HG03095 (cell line): ENCODE measurements around the gene STK16.
"Not testable (repeated sequence)": the region's sequence is repeated elsewhere in the genome, so short reads cannot be mapped to it uniquely, and the experiment has no call there.

Source experiments
- ATAC-seq: cut with Tn5 transposase; IDR thresholded peaks from one replicate; pipeline ENCODE4 v1.9.1; 2021; ENCODE audit warnings: moderate library complexity; ENCODE audit not compliant: unreplicated experiment

The STK16 gene

DNA sequence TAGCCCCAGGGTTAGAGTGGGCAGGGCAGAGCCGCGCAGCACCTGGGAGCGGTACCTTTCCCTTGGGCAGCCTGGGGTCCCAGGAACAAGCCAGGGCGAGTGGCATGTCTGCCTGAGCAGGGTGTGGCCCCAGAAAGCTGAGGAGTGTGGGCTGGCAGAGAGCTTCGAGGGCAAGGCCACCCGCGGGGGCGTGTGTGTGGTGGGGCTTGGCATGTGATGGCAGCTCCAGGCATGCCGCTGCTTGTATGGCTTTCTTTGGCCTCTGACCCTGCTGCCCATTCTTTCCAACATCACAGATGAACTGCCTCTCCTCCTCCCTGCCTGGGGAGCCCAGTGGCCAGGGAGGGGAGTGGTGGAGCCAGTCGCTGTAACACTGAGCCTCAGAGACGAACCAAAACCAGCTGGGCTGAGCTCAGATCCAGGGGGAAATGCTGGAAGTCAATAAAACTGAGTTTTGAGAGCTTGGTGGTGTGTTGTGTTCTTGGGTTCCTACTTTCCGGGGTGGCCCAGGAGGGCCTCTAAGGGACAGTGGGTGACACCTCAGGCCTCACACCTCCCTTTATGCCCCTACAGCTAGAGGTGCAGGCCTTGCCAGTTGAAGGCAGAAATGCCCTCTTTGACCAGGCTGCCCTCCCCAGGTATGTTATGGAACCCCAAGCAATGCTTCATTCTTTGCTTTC, 41.3 kb downstream of the STK16 start:
- no peak for ATAC-seq

DNA sequence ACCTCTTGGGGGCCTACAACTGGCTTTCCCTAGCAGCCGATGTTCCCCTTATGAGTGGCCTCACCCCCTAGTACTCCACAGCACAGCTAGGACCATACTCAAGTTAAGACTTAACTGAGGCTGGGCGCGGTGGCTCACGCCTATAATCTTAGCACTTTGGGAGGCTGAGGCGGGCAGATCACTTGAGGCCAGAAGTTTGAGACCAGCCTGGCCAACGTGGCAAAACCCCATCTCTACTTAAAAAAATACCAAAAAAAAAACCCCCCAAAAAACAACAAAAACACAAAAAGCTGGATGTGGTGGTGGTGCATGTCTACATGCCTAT, 41.8 kb downstream of the STK16 start:
- not testable (repeated sequence) for ATAC-seq

DNA sequence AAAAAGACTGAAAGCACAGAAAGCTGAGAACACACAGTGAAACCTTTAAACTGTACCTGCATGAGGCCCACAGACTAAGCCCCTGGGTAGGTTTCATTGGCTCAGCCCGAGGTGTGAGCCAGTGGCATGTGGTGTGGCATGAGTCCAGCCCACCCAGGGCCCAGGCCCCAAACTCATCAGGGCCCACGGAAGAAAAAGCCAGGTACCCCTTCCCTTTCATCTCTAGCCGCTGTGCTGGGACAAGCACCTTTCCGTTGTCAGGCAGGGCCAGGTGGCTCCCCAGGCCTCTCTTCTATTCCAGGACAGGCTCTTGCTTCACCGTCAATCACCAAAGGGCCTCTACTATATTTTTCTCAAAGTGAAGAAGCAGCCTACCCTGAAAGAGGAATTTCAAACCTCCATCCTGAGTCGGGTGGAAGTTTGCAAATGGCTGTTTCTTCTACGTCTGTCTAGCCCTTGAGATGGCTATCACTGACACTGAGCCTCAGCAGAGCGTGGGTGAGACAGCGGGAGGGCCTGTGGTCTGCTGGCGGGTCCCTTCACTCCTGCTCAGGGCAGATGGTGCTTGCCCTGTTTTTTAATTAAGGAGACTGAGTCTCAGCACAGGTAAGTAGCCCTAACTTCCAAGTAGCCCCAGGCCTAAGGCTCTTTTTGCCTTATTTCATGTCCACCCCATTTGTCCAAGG, 42.4 kb downstream of the STK16 start:
- no peak for ATAC-seq

DNA sequence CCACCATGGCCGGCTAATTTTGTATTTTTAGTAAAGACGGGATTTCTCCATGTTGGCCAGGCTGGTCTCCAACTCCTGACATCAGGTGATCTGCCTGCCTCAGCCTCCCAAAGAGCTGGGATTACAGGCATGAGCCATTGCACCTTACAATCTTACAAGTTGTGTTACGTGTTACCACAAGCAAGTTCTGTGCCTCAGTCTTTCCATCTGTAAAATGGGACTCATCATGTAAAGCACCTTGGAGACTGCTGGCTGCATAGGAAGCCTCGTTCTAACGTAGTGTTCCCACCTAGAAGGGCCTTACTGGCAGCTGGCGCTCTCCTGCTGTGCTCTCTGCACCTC, 43.9 kb downstream of the STK16 start:
- no peak for ATAC-seq

DNA sequence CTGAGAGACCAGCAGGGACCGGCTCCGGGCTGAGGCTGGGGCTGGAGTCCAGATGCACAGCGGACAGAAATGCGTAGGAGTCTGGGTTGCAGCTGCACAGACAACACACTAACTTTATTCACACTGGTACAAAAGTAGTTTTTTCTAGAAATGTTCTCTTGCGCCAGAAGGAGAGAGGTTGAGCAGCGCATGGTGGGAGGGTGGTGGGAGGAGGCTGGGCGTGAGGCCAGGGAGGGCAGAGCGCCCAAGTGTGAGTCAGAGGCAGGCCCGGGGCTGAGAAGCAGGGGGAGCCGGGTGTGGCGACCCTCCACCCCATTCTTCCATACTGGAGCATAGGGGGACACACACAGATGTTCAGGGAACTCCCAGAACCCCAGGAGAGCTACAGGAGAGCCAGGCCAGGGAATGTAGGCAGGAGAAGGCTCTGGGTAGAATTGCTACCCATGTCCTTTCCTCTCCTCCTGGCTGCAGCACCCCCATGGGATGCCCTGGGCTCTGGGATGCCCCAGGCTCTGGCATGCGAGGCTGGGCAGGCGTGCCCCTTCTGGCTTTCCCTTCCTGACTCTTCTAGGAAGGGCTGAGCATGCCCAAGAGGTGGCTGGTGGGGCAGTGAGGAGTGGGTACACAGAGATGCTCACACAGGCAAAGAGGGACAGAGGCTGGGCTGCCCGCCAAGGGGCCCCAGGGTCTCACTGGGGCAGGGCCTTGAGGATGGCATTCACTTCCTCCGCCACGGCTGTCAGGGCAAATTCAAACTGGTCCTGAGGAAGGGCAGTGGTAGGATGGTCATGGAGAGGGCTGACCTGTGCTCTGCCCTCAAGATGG, 44.5 kb downstream of the STK16 start:
- ATAC-seq, result no peak

DNA sequence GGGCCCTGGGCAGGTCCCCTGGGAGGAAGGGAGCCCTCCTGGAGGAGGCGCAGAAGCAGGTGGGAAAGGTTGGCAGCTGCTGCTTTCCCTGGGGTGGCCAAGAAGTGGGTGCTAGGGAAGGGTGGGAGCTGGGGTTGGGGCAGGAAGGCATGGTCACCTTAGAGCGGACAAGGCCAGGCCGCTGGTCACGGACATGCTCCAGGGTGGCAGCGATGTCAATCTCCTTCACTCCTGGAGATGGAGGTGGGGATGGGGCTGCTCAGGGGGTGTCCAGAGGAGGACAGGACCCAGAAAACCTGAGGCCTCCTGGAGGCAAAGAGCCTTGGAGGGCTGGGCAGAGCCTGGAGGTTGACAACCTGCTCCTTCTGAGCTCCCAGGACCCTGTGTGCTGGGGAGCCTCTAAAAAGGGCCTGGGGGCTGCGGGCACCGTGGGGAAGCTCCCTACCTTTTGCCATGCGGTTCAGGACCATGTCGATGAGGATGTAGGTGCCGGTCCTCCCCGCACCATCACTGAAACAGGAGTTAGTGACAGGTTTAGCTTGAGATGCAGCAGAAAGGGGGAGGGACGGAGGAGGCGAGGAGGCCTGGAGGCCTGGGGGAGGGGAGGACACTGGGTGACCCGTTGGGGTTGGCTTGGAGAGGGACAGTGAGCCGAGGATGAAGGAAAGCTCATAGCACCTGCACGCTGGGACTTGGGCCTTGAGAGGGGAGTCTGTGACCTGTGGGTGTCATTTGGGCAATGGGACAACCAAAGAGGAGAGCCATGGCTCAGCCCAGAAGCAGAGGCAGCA, 45.3 kb downstream of the STK16 start:
- no peak for ATAC-seq

DNA sequence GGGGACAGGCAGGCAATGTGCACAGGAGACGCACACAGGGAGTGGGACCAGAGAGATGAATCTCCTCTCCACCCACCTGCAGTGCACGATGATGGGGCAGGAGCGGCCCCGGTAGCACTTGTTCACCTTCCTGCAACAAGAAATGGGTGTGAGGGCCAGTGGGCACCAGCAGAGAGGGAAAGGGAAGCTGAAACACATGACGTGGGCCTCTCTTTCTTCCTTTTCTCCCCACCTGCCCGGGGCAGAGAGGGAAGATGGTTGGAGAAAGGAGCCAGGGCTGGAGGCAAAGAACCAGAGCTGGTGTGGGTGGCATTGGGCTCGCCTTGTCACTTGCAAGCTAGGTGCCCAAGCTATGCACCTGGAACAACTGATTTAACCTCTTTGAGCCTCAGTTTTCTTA, 46.1 kb downstream of the STK16 start:
- no peak for ATAC-seq

DNA sequence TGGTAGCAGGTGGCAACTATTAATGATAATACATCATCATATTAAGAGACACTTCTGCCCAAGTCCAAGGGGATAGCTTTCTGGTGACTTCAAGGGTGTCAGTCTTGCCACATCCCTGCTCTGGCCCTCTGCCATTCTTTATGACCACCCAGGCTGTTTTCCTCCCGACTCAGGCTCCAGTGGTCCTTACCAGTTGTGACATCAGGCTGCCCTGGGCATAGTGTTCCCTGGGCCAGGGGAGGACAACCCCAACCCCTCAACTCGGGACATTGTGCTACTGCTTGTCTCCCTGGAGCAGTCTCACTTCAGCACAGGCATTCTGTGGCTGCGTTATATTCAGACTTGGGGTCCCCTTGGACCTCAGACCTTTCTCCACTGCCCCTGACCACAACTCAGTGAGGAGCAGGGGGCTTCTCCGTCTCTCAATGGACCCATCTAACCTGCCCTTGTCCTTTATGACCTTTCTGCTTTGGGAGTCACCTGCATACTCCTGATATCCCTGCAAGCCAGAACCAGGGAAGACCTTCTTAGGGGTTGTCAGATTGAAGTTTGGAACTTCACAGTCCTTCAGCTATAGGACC, 46.7 kb downstream of the STK16 start:
- ATAC-seq, result no peak

DNA sequence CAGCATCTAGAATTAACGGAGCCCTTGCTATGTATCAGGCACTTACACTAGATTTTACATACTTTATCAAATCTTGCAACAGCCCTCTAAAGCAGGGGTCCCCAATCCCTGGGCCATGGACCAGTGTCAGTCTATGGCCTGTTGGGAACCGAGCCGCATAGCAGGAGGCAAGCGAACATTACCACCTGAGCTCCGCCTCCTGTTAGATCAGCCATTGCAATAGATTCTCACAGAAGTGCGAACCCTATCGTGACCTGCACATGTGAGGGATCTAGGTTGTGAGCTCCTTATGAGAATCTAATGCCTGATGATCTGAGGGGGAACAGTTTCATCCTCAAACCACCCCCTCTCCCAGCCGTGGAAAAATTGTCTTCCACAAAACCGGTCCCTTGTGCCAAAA, 47.3 kb downstream of the STK16 start:
- ATAC-seq, result no peak

DNA sequence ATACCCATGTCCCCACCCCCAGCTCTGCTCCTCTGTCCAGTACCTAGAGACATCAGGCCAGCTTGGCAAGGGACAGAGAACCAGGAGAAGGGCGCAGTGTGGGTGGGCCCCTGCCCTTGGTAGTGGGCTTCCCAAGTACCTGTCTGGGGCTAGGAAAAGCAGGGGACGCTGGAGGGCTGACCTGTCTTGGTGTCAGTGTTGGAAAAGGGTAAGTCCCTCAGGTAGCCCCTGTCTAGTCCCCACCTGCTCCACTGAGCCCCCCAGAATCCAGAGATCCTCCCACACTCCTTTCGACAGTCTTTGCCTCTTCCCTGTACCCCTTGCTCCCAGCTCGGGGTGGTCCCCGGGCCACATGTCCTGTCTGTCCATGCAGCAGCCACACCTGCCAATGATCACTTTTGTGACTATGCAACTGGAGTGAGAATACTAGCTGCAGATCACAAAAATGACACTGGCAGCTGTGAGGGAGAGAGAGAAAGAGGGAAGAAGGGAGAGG, 48.5 kb downstream of the STK16 start:
- no peak for ATAC-seq

DNA sequence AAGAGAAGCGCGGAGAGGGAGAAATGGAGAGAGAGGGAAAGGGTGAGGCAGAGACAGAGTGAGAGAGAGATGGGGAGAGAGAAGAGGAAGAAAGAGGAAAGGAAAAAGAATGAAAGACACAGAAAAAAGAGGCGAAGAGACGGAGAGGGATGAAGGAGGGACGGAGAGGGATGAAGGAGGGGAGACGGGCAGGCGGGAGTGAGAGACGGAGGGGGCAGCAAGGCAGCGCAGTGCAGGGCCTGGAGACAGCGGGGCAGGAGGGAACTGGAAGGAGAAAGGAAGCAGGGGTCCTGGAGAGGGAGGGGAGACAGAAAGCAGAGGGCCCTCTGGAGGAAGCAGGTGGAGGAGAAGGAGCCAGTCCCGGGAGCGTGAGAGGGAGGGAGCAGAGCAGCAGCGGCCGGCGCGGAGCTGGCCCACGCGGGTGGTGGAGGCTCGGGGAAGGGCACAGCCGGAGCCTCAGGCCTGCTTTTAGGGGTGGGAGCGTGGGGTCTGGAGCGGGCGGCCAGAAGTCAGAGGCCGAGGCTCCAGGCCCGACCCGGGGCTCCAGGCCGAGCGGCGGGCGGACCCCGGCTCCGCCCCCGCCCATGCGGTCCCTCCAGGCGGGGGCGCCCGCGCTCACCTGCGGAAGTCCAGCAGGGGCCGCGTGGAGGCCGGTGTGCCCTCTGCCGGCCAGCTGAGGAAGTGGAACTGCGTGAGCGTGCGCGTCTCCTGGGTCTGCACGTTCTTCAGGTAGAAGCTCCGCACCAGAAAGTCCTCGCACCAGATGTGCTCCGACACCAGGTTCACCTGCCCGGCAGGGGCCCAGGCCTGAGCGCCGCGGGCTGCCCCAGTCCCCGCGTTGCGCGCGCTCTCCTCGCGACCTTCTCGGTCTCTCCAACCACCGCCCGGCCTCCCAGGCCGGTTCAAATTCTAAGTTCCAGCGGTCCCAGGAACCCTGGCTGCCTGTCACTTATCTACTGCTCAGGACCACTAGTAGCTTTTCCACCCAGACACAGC, 49.4 kb downstream of the STK16 start:
- peak; percentile 84 for ATAC-seq

DNA sequence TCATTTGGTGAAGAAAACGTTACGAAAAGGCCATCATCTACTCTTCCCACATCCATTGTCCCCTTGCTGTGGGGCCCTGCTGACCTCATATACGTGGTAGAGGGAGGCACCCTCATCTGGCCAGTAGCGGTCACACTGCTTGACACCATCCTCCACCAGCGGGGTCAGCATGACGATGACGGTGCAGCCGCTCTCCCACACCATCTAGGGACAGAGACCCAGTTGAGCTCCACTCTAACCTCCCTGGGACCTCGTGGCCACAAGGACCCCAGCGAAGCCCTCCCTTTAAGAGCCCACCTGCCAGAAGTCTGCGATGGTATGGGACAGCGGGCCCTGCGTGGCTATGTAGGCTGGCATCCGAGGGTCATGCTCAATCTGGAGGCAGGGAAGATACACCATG, 50.9 kb downstream of the STK16 start:
- no peak for ATAC-seq

DNA sequence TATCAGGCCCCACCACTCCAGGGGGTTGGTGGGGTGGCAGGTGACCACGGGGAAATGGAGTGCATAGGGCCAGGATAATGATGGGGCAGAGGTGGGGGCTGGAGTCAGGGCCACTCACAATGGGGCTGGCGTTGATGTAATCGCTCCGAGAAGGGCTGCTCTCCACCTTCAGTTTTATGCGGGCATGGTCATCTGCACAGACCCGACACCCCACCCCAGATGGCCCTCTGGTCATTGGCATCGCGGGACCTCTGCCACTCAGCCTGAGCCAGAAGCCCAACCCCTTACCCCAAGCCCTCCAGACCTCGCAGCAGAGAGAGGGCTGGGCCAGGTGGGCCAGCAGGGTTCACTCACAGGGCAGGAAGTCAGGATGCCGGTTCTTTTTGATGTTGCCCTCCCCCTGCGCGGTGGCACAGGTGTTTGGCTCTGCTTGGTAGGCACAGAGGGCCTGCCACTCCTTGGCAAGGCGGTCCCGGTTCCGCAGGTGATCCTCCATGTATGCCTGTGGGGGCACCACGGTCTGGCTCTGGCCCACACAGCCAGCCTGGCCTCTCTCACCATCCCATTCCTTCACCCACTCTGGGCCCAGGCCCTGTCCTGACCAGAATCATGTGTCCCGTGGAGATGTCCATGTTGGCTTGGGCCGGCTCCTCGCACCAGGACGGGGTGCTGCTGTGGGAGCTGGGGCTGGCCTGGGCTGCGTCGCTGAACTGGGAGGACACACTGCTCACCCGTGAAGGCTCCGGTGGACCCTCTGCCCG, 51.5 kb downstream of the STK16 start:
- ATAC-seq, result no peak

DNA sequence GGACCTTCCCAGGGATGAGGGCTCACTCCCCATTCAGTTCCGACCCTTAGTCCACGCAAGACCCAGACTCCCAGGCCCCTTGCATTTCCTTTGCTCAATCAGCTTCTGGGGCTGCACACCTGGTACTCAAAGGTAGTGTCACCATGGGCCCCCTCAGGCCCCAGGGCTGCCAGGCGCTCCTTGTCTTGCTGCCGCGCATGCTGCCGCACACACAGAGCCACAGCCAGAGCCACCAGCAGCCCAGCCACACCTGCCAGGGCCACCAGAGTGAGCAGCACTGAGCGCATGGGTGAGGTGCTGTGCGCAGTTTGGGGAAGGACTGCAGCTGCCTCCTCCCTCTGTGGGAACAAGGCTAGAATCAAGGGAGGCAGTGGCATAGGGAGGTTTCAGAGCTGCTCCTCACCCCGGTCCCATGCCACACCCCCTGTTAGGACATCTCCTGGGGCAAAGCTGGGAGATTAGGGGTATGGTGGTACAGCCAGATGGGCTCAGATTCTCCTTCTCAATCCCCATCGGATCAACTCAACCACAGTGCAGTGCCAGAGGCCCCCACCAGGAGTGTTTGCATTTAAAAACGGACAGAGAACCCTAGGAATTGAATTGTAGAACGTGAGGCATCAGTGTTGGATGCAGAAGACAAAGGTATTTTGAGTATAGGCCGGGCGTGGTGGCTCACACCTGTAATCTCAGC, 52.6 kb downstream of the STK16 start:
- no peak for ATAC-seq

DNA sequence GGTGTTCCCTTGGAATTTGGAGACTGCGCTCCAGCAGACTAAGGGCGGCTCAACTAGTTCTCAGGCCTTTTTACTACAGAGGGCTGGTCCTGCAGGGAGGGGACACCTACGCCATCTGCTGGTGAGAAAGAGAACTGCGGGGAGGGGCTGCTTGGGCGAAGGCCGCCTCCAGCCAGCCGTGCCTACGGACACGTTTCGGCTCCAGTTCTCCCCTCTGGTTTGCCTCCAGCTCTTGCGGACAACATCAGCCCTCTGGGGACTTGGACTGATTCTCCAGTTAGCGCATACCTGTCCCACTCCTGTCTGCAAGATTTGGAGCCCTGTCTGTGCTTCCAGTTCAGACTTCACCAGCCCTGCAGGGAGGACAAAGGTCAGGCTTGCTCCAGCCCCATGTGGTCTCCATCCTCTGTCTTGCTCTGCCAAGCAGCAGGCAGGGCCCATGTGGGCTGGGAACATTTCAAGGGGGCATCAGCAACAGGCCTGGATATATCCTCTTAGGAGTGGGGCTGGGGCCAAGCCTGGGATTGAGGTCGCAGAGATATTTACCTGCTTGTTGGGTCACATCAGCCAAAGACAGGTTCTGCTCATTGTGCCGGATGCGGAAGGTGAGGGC, 53.6 kb downstream of the STK16 start:
- no peak for ATAC-seq

DNA sequence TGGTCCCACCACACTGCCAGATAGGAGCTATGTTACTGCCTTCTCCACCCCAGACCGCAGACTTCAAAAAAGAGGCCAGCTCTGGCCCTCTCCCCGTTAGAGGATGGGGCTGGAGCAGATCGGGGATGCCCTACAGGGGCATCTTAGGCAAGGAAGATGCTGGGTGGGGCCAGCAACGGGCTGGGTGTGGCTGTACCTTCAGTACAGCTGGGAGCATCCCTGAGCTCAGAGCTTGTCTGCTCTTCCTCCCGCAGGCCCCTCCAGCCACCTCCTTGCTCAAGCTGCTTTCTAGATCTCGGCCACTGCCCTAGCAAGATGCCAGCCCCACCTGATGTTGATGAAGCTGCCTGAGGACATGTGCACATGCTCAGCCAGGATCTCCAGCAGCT, 54.1 kb downstream of the STK16 start:
- ATAC-seq, result no peak
